Stimulated activated naive CD4-positive, alpha-beta T cell treated with Interleukin-2 at 50 U/mL for 16 hours (primary cell): ENCODE measurements around the gene ORC1.
"Not testable (repeated sequence)": the region's sequence is repeated elsewhere in the genome, so short reads cannot be mapped to it uniquely, and the experiment has no call there.

Experiments
- DNase-seq: peaks from one replicate; lab custom pipeline; 2025; lab: John Stamatoyannopoulos, UW

Gene ORC1

DNA sequence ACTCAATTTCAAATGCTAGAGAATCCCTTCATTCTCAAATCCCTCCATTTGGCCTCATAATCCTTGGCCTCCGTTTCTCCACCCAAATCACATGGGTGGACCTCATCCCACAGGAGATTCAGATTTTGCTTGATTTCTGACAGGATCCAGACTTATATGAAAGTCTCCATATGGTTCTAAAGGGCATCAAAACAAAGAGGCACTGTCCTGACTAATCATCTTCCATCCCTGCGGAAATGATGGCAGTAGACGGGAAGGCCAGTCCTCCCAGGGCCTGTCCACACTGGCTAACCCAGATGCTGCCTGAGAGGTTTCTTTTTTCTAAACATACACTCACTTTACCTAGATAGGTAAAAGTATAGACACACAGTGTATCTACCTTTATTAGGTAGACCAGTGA lies 18.8 kb downstream of the ORC1 start:
- DNase-seq: no peak

DNA sequence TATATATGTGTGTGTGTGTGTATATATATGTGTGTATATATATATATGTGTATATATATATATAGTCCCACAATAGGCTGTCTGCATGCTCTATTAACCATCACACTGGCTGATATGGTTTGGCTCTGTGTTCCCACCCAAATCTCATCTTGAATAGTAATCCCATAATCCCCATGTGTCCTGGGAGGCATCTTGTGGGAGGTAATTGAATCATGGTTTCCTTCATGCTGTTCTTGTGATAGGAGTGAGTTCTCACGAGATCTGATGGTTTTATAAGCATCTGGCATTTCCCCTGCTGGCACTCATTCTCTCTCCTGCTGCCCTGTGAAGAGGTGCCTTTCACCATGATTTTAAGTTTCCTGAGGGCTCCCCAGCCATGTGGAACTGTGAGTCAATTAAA lies 34.4 kb downstream of the ORC1 start:
- DNase-seq: not testable (repeated sequence)

DNA sequence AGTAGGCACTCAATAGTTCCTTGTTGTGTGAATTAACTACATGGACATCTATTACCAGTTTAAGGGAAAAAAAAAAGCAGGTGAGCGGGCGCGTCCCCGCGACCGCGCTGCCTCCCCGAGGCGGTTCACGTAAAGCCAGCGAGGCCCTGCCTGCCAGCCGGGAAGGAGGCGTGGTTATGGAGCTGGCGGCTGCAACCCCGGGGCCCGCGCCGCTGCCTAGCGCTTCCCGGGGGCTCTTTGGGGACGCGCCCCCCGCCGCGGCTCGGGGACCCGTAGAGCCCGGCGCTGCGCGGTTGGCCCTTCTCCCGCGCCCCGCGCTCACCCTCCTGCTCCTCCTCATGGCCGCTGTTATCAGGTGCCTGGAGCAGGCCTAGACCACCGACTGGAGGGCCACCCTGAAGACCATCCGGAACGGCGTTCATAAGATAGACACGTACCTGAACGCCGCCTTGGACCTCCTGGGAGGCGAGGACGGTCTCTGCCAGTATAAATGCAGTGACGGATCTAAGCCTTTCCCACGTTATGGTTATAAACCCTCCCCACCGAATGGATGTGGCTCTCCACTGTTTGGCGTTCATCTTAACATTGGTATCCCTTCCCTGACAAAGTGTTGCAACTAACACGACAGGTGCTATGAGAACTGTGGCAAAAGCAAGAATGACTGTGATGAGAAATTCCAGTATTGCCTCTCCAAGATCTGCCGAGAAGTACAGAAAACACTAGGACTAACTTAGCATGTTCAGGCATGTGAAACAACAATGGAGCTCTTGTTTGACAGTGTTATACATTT lies 35.6 kb downstream of the ORC1 start:
- DNase-seq: peak; percentile 58

DNA sequence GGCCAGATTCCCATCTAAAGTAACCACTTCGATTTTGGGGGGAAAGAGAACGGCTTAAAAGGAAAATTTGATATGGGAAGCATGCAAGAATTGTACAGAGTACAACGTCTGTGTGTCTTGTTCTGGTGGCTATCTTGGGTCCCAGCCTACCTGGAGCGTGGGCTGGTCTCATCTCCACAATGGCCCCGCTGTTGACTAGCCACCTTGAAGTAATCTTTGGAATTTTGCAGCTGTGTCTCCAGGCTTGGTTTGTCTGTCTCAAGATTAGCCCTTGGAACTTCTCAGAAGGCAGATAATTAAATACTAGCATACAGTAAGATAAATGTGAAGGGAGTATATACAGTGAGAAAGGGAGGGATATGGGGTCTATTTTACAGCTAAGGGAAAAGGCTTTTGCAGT lies 37.0 kb downstream of the ORC1 start:
- no peak for DNase-seq

DNA sequence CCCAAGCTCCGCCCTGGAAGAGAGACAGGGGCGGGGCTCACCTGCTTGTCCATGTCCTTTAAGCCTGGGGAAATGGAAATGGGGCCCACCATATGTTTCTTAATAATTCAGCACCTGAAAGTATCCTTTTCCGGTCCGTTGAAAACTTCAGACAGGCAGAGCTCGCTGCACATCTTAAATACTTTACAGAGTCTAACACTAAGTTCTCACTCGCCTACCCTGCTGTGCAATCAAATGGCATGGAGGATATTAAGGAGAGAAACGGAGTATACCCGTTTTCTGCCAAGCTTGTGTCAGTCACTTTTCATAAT lies 37.8 kb downstream of the ORC1 start:
- no peak for DNase-seq

DNA sequence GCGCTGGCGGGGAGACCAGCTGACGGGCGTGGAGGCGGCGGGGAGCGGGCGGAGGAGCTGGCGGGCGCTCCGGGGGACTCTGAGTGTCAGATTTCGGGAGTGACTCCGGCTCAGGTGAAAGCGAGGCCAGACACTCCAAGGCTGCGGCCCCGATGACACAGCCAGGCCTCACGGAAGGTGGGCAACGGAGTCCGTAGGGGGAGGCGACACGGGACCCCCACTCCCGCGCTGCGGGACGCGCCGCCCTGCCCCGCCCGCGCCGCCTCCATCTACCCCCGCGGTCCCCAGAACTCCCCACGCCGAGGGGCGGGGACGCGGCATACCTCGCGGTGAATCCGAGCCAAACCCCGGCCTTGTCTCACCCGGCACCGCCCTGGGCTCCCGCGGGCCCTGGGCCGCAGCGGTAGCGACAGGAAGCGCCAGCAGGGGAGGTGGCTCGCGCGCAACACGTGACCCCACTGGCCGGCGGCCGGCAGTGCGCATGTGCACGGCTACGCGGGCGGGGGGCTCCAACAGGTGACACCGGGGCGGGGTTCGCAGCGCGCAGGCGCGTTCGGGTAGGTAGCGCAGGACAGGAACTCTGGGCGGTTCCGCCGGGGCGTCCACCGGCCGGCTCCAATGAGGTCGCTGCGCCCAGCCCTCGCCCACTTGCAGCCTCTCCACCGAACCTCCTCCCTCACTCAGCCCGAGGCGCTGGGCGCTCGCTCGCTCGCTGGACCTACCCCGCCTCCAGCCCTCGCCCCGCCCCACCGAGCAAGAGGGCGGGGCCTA lies 38.3 kb downstream of the ORC1 start, which contains the start of gene CC2D1B:
Gene CC2D1B, minus strand, starts transcription at position 460 of the 771 bp plus-strand sequence. CDS start 1,585 bp downstream, outside the sequence.
- peak; percentile 99 for DNase-seq

DNA sequence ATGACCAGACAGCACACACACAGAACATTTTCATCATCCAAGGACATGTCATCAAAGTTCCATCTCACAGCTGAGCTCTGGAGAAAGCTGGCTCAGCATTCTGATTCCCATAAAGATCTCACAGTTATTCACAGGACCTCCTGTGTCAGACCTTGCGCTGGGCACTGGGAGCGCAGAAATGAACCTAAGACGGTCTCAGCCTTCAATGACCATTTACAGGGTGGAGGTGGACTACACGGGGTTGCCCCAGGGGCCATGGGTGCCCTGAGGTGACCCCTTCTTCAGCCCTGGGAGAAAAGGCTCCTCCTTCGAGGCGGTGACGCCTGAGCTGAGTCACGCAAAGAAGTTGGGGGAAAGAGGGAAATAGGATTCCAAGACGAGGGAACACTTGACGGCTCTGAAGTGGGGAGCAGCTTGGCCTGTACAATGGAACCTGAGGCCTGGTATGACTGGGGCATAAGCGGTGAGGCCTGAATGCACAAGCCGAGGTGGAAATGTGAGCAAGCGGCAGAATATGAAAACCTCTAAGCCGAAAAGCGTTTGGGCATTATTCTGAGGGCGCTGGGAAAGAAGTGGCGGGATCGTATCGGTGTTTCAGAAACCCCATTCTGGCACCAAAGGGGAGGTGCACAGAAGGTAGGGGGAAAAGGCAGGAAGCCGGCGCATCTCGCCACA lies 39.0 kb downstream of the ORC1 start:
- DNase-seq: no peak

DNA sequence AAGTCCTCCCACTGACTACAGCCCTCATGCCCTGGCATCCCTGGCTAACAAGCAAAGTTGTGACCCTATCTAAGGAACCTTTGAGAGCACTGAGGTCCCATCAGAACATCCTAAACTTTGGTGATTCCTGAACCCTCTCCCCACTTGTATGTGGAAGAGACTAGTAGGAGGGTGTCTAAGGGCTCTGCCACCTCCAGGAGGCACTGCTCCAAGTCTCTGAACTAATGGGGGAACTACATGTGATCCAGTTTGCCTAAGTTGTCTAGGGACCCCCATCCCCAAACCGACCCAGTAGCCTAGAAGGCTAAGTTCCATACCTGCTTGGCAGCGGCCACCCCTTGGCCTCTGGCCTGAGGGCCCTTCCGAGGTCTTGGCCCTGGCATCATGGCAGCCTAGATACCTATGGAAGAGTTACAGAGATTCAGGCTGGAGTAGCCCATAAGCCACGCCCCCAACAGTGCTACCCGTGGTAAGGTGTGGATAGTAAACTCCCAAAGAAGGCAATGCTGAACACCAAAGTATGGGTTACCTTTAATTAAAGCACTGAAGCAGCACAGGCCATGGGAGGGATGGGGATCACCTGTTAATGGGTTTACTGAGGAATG lies 39.9 kb downstream of the ORC1 start:
- no peak for DNase-seq

DNA sequence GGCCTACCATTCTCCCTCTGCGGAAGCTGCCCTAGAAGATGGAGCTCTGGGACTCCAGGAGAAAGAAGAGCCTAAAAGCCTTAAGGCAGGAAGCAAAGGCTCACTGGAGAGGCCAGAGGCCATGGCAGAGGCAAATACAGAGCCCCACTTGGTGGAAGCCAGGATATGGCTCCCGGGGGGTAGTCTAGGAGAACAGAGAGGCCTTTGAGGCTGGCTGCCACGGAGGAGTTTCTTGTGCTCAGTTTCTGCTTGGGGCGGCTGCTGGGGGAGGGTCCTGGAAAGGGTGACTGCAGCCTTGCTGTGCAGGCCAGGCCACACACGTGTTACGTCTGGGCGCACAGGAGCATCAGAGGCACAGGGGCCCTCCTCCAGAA lies 43.6 kb downstream of the ORC1 start:
- DNase-seq: no peak

DNA sequence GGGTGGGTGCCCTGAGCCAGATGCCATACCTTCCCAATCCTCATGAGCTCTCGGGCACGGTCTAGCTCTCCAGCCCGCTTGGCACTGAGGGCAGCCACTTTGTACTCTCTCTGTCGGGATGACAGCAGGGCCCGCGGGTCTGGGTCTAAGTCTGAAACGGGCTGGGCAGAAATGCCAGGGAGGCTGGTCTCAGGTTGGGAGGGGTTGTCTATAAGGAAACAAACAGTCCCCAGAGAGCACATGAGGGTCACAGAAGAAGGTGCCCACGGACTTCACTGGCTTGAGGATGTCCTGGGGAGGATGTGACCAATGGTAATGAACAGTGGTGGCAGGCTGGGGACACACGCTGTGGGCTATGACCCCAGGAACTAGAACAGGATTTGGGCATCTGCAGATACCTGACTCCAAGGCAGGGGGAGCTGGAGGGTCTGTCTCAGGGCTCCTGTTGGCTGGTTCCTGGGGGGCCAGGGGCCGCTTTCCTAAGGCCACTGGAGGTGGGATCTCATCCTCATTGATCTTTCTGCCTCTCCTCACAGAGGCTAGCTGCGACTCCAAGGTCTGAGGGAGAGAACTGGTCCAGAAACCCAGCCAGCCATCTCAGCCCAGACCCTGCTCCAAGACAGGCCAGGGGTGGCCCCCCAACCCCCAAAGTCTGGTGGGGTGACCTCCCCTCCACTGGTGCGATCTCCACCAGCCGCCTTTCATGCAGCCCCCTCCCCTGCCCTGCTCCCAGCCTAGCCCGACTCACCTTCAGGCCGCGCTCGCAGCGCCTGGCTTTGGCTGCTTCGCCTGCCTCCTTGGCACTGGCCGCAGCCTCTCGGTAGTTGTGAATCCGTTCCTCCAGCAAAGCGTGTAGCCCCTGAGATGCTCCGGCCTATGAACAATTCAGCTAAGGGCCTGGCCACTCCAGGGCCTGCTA lies 44.3 kb downstream of the ORC1 start:
- DNase-seq: no peak

DNA sequence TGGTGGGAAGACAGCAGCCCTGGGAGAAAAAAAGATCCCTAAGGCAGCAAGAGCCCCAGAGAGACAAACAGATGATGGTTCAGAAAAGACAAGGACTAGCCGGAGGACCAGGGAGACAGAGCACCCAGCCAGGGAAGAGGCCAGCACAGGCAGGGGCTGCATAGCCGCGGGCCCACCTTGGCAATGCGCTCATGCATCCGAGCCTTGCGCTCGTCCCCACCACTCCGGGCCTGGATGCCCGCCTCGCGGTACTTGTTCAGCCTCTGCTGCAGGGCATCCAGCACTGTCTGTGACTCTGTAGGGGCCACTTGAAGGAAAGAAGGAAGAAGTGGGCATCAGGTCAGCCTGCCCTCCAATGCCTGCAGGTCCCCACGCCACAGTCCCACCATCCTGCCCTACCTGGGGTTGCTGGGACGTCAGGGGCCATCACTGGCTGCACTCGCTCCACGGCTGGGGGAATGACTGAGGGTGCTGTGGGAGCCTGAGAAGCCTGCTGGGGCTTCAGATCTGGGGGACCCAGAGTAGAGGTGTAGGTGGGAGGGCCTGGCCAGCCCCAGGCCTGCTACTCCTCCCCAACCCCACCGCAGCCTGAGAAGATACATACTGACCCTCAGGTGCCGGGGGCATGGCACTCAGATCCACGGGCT lies 45.2 kb downstream of the ORC1 start:
- no peak for DNase-seq

DNA sequence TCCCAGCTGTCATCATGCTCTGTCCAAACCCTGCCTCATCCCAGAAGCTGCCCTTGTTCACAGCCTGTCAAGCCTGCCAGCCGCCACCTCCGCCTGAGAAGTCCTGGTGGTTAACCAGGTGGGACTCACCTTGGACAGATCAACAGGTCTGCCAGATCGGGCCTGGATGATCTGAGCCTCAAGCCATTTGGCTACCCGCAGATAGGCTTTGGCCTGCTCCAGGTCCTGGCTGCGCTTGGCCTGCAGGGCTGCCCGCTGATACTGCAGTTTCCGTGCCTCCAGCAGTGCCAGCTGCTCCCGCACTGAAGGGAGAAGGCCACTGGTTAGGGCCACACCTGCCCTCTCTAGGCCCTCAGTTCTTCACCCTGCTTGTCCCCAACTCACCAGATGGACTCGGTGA lies 46.8 kb downstream of the ORC1 start:
- no peak for DNase-seq

DNA sequence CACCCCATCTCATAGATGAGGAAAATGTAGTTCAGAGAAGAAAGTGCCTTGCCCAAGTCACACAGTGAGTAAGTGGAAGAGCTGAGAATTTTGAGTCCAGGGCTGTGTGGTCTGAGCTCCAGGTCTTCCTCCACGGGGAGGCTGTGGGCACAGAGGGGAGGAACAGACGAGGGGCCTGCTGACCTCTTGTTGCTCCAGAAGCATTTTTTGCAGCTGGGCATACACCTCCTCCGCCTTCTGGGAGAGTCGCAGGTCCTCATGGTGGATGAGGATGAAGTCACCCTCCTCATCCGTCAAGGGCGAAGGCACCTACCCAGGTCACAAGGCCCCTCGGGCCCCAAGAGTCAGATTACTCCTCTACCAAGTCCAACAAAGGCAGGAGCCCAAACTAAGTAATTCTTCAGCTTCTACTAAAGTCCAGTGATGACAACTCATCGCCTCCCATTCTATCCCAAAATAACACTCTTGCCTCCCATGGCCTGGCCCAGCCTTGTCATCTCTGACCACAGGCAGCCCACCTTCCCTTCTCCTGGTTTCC lies 47.3 kb downstream of the ORC1 start:
- no peak for DNase-seq

DNA sequence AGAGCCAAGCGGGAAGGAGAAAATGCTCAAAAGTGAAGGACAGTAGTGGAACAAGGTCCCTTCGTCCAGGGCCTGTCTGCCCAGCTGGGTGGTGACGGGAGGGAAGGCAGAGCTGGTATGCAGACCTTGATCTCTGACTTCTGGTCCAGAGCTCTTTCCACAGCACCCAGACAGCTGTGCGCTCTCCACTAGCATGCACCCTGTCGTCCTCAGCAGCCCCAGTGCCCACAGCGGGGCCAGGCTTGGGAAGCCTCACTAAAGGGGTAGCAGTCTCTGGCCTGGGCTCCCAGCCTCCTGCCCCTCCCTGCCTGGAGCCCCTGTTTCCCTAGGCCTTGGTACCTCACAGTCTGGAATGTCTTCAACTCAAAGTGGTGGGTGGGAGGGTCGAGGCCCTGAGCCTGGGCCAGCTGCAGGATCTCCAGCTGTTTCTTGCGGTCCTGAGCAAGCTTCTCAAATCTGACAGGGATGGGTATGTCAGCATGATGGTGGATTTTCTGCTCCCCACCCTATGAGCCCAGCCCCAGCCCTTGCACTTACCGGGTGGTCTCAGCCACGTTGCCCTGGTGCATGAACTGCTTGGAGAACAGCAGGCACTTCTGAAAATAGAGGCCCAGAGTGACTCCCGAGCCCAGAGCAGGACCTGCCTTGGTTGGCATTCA lies 48.2 kb downstream of the ORC1 start:
- DNase-seq: no peak

DNA sequence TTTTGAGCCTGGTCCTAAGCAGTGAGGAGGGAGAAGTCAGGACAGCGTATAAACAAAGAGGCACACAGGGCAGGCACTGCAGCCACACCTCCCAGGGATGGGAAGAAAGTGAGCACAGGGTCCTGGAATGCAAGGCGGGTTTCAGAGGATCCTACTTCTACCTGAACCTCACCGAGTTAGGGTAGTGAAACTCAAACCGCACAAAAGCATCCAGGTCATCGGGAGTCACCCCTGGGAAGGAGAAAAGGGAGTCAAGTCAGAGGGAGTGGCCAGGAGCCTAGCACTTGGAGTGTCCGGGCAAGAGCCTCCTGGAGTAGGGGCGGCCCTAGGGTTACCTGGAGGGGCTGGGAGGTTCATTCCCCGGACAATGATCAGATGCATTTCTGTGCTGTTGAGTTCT lies 48.8 kb downstream of the ORC1 start:
- DNase-seq: no peak

DNA sequence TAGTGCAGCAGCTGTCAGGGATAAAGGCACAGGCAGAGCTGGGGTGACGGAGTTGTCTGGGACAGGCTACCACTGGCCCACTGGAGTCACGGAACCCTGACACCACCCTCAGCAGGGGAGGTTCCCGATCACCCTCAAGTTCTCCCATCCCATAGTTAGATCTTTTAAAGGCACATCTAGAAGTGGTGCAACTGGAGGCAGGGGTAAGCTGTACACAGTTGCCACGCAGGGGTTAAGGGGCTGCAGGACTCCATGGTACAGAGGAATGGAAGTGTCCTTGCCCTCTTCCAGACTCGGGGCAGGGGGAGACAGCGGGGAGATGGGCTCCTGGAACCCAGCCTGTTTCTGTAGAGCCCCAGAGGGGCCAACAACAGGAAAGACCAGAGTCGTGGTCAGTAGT lies 51.5 kb downstream of the ORC1 start:
- no peak for DNase-seq

DNA sequence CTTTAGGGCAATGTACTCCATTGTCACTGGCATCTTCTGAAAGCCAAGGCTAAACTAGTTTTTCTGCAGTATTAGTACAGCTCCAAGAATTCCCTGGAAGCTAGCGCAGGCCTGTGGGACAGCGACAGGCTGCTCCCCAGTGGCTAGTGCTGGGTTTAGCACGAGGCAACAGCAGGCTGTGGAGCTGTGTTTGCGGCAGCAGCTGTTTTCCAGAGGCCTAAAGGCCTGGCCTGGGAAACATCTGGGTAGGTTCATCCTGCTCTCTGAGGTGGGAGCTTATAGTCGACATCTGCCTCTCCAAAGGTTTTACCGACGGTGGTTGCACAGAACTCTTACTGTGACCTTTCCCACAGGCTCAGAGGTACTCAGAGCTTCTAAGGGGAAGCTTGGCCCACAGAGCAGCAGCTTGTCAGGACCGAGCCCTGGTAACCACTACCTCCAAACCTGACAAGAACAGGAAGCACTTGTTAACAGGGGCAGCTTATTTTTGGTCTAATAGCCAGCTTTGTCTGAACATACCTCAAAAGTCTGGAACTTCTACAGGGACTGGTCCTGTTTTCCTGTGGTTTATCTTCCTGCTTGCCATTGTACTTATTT lies 55.4 kb downstream of the ORC1 start:
- no peak for DNase-seq

DNA sequence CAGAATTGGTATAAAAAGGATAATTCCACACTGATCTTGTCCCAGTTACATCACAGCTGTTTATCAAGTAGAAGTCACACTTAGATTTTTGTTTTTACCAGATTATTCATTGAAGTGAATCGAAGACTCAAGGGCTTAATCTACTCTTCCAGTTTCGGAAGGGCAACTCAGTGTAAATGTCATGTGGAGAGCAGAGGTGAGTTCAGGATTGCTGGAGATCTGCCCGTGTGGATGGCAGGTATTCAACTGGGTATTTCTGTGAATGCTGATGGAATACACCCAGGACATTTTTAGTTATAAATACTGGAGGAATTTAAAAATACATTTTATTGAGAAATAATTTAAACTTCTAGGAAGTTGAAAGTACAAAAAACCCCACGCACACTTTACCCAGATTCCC lies 57.6 kb downstream of the ORC1 start:
- no peak for DNase-seq

DNA sequence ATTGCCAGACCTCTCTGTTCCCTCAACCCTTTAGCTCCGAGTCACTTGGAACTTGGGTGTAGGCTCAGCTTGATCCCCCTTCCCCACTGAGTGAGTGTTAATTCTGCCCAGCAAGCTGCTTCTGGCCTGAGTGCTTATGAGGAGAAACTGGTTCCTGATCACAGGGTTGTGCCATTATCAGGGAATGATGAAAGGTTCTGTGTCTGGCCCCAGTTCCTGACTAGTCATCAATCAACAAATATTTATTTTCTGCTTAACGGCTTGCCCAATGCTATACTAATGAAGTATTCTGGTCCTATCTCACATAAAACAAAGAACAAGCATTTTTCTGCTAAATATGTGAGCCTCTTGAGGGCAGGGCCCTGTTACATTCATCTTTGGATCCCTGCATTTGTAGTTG lies 59.0 kb downstream of the ORC1 start:
- no peak for DNase-seq

DNA sequence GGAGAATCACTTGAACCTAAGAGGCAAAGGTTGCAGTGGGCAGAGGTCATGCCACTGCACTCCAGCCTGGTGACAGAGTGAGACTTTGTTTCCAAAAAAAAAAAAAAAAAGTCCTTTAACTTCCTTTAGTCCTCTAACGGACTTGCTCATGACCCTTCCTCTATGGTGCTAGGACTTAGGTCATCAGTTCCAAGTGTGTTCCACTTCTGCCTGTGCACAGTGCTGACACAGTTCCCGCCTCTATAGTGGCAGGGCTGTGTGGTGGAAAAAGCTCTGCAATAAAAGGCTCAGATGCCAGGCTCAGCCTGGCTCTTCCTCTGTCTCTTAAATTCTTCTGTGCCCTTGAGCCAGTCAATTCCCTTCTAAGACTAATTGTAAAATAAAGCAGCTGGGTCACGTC lies 60.2 kb downstream of the ORC1 start:
- DNase-seq: no peak
